T-helper 9 cell (primary cell): ENCODE measurements around the gene SHC2.
"Not testable (repeated sequence)": the region's sequence is repeated elsewhere in the genome, so short reads cannot be mapped to it uniquely, and the experiment has no call there.

Source experiments
- DNase-seq: peaks from one replicate; pipeline ENCODE4 v3.0.0-alpha.2; 2020

SHC2 gene

GRCh38 chr19:468587-469256 is 7.9 kb upstream of the SHC2 start:
- DNase-seq: no peak

- no peak for DNase-seq
Observed at GRCh38 chr19:467554-467953, 6.7 kb upstream of the SHC2 start.

GRCh38 chr19:465056-465816 is 4.4 kb upstream of the SHC2 start:
- DNase-seq: no peak

GRCh38 chr19:464208-464545 is 3.3 kb upstream of the SHC2 start:
- no peak for DNase-seq

- no peak for DNase-seq
Observed at GRCh38 chr19:463483-464207, 2.8 kb upstream of the SHC2 start.

GRCh38 chr19:461721-462551 is 1.1 kb upstream of the SHC2 start:
- no peak for DNase-seq

- DNase-seq: no peak
Observed at GRCh38 chr19:459724-460511, 915 bp downstream of the SHC2 start.

GRCh38 chr19:458091-459042 is 2.5 kb downstream of the SHC2 start:
- DNase-seq: no peak

GRCh38 chr19:457636-458035 is 3.2 kb downstream of the SHC2 start:
- DNase-seq: no peak

GRCh38 chr19:456547-457110 is 4.2 kb downstream of the SHC2 start:
- no peak for DNase-seq

GRCh38 chr19:455851-456546 is 4.8 kb downstream of the SHC2 start:
- no peak for DNase-seq

- DNase-seq: no peak
Observed at GRCh38 chr19:455031-455705, 5.7 kb downstream of the SHC2 start.

GRCh38 chr19:453606-454005 is 7.2 kb downstream of the SHC2 start:
- DNase-seq: no peak

GRCh38 chr19:452829-453228 is 8.0 kb downstream of the SHC2 start:
- no peak for DNase-seq

GRCh38 chr19:450912-451481 is 9.8 kb downstream of the SHC2 start:
- not testable (repeated sequence) for DNase-seq

- DNase-seq: no peak
Observed at GRCh38 chr19:449916-450315, 10.9 kb downstream of the SHC2 start.

- DNase-seq: no peak
Observed at GRCh38 chr19:447816-448560, 12.8 kb downstream of the SHC2 start.

GRCh38 chr19:447064-447426 is 13.8 kb downstream of the SHC2 start:
- DNase-seq: no peak
